OCI-LY3 (cell line): Measurements from ENCODE around the gene LSM5.
"Not testable (repeated sequence)": the region's sequence is repeated elsewhere in the genome, so short reads cannot be mapped to it uniquely, and the experiment has no call there.

Experiments used
- H2AFZ ChIP-seq: fragments of 200-600, 300-600 bp; shearing (Covaris generic); 2 replicates; pipeline ENCODE4 v1.6.0; 2014; ENCODE audit warnings: antibody characterized with exemption, low read depth, low read length
- H3K27ac ChIP-seq: fragments of 200-600, 300-600 bp; sonication (generic); 2 replicates; pipeline ENCODE4 v1.5.1; 2014; ENCODE audit warnings: mild to moderate bottlenecking, low read length, moderate library complexity, mixed read lengths
- H3K27me3 ChIP-seq: fragments of 200-600, 300-600 bp; sonication (generic); 2 replicates; pipeline ENCODE4 v1.6.1; 2014; ENCODE audit warnings: low read depth, low read length, mixed read lengths
- H3K36me3 ChIP-seq: fragments of 200-600, 300-600 bp; sonication (generic); replicated peaks from 2 replicates; pipeline ENCODE3; 2014; ENCODE audit warnings: low read depth, low read length, mixed read lengths
- H3K4me1 ChIP-seq: fragments of 300-600, 200-600 bp; sonication (generic); 2 replicates; pipeline ENCODE4 v1.6.1; 2014; ENCODE audit warnings: low read length, mixed read lengths
- H3K4me2 ChIP-seq: fragments of 200-600, 300-600 bp; sonication (generic); 2 replicates; pipeline ENCODE4 v1.6.1; 2014; ENCODE audit warnings: low read length, mixed read lengths
- H3K4me3 ChIP-seq: fragments of 300-600, 200-600 bp; sonication (generic); 2 replicates; pipeline ENCODE4 v1.5.1; 2014; ENCODE audit warnings: antibody characterized with exemption, mild to moderate bottlenecking, low read length, moderate library complexity
- H3K79me2 ChIP-seq: fragments of 300-600, 200-600 bp; shearing (Covaris generic); 2 replicates; pipeline ENCODE4 v1.6.1; 2014; ENCODE audit warnings: mild to moderate bottlenecking, low read length, mixed read lengths
- H3K9ac ChIP-seq: fragments of 300-600, 200-600 bp; shearing (Covaris generic); 2 replicates; pipeline ENCODE4 v1.6.0; 2014; ENCODE audit warnings: mild to moderate bottlenecking, low read length, moderate library complexity
- H3K9me3 ChIP-seq: fragments of 200-600, 300-600 bp; shearing (Covaris generic); 2 replicates; pipeline ENCODE4 v1.6.1; 2014; ENCODE audit warnings: low read length, mixed read lengths; ENCODE audit not compliant: insufficient read depth
- H4K20me1 ChIP-seq: fragments of 200-600, 300-600 bp; sonication (generic); 2 replicates; pipeline ENCODE4 v1.6.1; 2016; ENCODE audit warnings: low read length, mixed read lengths; ENCODE audit not compliant: insufficient read depth
- EZH2phosphoT487 ChIP-seq: fragments of 200-600 bp; shearing (Covaris generic); IDR thresholded peaks from 2 replicates; pipeline ENCODE4 v1.6.1; 2018; ENCODE audit warnings: antibody characterized with exemption, mixed run types, low read depth
- TF ChIP-seq, protein P1 (sequence below): fragments of 200-600, 300-600 bp; sonication (generic); IDR thresholded peaks from 2 replicates; pipeline ENCODE4 v1.5.1; 2014; ENCODE audit warnings: antibody characterized with exemption, low read length, low read depth

Gene LSM5

DNA sequence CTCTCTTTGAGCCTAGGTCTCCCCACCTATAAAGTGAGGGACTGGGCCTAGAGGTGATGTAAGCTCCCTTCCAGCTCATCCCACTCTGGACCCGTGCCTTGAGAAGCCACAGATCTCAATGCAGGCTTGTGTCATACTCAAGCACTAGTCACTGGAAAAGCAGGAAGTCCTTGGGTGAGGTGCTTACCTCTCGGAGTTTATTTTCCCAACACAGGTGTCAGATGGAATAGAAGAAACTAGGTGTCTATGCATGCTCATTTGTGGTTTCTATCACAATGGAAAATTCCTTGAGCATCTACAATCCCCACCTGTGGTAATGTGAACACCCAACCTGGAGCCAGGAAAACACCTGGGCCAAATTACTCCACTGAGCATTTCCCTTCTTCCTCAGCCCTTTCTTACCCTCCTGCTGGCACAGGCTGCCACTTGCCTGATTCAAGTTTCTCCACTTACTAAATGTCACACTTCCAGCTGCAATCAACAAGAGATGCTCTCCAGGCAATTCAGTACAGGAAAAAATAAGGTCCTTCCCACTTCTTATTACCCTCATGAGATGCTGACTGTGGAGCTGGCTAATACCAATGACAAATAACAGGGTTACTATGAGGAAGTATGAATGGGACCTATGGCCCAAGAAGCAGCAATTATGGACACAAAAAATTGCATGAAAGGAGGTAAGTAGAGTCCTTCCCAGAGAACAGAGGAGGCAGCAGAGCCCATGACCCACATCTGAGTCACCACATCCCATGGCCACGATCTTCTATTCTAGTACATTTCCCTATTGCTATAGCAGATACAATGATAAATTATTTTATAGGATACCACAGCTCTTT is 13.1 kb downstream of the LSM5 start:
- no peaks in the 10 kb centered on the region for H4K20me1 ChIP-seq
- no peaks in the 10 kb centered on the region for H3K27me3 ChIP-seq
- H3K27ac ChIP-seq, result no peak overlapping the region
- no peaks in the 10 kb centered on the region for H3K9me3 ChIP-seq
- no peak overlapping the region for H2AFZ ChIP-seq
- no peaks in the 10 kb centered on the region for H3K36me3 ChIP-seq
- no peak for TF ChIP-seq EZH2phosphoT487
- TF ChIP-seq, protein P1, sequence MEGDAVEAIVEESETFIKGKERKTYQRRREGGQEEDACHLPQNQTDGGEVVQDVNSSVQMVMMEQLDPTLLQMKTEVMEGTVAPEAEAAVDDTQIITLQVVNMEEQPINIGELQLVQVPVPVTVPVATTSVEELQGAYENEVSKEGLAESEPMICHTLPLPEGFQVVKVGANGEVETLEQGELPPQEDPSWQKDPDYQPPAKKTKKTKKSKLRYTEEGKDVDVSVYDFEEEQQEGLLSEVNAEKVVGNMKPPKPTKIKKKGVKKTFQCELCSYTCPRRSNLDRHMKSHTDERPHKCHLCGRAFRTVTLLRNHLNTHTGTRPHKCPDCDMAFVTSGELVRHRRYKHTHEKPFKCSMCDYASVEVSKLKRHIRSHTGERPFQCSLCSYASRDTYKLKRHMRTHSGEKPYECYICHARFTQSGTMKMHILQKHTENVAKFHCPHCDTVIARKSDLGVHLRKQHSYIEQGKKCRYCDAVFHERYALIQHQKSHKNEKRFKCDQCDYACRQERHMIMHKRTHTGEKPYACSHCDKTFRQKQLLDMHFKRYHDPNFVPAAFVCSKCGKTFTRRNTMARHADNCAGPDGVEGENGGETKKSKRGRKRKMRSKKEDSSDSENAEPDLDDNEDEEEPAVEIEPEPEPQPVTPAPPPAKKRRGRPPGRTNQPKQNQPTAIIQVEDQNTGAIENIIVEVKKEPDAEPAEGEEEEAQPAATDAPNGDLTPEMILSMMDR, result no peak
- H3K4me1 ChIP-seq, result no peaks in the 10 kb centered on the region
- H3K4me3 ChIP-seq, result no peak overlapping the region
- no peaks in the 10 kb centered on the region for H3K79me2 ChIP-seq
- no peak overlapping the region for H3K9ac ChIP-seq
- H3K4me2 ChIP-seq, result no peak overlapping the region

DNA sequence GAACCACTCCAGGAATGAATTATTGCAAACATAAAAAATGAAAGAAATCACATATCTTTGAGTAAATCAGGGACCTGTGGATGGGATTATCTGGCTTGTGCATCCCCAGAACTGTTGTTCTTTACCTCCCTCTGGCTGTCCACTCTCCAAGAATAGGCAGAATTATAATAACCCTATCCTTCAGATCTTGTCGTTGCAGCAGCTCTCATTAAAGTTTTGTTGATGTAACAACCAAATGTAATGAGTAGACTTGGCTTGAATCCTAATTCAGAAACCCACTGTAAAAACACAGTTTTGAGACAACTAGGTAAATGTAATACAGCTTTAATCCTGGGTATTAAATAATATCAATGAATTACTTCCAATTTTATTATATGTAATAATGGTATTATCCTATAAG is 16.2 kb downstream of the LSM5 start:
- Histone ChIP-seq H4K20me1 (no peaks in the 10 kb centered on the region), H3K9ac (no peak overlapping the region), H2AFZ (no peak overlapping the region), H3K4me2 (no peak overlapping the region), H3K9me3 (no peaks in the 10 kb centered on the region), H3K36me3 (no peaks in the 10 kb centered on the region), H3K27ac (no peak overlapping the region), H3K79me2 (no peaks in the 10 kb centered on the region), H3K27me3 (no peaks in the 10 kb centered on the region), H3K4me1 (no peaks in the 10 kb centered on the region), H3K4me3 (no peak overlapping the region)
- TF ChIP-seq EZH2phosphoT487, result no peak
- TF ChIP-seq, protein P1, result no peak

DNA sequence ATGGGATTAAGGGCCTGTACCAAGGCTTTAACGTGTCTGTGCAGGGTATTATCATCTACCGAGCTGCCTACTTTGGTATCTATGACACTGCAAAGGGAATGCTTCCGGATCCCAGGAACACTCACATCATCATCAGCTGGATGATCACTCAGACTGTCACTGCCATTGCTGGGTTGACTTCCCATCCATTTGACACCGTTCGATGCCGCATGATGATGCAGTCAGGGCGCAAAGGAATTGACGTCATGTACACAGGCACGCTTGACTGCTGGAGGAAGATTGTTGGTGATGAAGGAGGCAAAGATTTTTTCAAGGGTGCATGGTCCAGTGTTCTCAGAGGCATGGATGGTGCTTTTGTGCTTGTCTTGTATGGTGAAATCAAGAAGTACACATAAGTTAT is 18.2 kb downstream of the LSM5 start:
- H3K79me2 ChIP-seq, result no peaks in the 10 kb centered on the region
- H3K4me2 ChIP-seq, result no peak overlapping the region
- H3K36me3 ChIP-seq, result no peaks in the 10 kb centered on the region
- H4K20me1 ChIP-seq, result no peaks in the 10 kb centered on the region
- H3K4me3 ChIP-seq, result no peak overlapping the region
- TF ChIP-seq EZH2phosphoT487, result no peak
- TF ChIP-seq, protein P1, result no peak
- H3K9me3 ChIP-seq, result no peaks in the 10 kb centered on the region
- no peaks in the 10 kb centered on the region for H3K27me3 ChIP-seq
- no peak overlapping the region for H2AFZ ChIP-seq
- H3K27ac ChIP-seq, result no peak overlapping the region
- no peak overlapping the region for H3K9ac ChIP-seq
- no peaks in the 10 kb centered on the region for H3K4me1 ChIP-seq

DNA sequence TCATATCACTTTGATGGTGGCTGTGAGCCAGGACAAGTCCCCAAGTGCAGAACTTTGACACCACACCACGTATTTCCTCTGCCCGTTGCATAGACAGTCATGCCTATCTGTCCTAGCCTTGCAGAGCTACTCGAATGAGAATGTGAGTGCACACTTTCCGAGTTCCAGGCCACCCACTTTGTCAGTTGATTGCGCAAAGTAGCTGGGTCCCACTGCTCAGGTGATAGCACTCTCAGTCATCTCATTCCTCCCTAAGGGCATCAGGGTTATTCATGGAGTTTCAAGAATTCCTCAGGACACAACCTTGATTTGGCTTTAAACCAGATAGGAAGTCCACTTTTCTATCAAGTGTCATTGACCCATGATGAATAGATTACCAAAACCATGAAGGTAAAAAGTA is 19.3 kb downstream of the LSM5 start:
- no peaks in the 10 kb centered on the region for H3K36me3 ChIP-seq
- H3K79me2 ChIP-seq, result no peaks in the 10 kb centered on the region
- H3K4me1 ChIP-seq, result no peaks in the 10 kb centered on the region
- no peaks in the 10 kb centered on the region for H3K9me3 ChIP-seq
- H3K9ac ChIP-seq, result no peak overlapping the region
- no peak for TF ChIP-seq EZH2phosphoT487
- H2AFZ ChIP-seq, result no peak overlapping the region
- no peaks in the 10 kb centered on the region for H4K20me1 ChIP-seq
- no peak overlapping the region for H3K4me2 ChIP-seq
- no peak overlapping the region for H3K4me3 ChIP-seq
- H3K27ac ChIP-seq, result no peak overlapping the region
- no peaks in the 10 kb centered on the region for H3K27me3 ChIP-seq

DNA sequence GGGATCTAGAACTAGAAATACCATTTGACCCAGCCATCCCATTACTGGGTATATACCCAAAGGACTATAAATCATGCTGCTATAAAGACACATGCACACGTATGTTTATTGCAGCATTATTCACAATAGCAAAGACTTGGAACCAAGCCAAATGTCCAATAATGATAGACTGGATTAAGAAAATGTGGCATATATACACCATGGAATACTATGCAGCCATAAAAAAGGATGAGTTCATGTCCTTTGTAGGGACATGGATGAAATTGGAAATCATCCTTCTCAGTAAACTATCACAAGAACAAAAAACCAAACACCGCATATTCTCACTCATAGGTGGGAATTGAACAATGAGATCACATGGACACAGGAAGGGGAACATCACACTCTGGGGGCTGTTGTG is 20.2 kb downstream of the LSM5 start:
- H3K36me3 ChIP-seq, H4K20me1 ChIP-seq, H3K9ac ChIP-seq, H3K27ac ChIP-seq, H3K27me3 ChIP-seq, H3K79me2 ChIP-seq, H2AFZ ChIP-seq, H3K4me3 ChIP-seq, H3K9me3 ChIP-seq, H3K4me2 ChIP-seq, H3K4me1 ChIP-seq: not testable (repeated sequence)

DNA sequence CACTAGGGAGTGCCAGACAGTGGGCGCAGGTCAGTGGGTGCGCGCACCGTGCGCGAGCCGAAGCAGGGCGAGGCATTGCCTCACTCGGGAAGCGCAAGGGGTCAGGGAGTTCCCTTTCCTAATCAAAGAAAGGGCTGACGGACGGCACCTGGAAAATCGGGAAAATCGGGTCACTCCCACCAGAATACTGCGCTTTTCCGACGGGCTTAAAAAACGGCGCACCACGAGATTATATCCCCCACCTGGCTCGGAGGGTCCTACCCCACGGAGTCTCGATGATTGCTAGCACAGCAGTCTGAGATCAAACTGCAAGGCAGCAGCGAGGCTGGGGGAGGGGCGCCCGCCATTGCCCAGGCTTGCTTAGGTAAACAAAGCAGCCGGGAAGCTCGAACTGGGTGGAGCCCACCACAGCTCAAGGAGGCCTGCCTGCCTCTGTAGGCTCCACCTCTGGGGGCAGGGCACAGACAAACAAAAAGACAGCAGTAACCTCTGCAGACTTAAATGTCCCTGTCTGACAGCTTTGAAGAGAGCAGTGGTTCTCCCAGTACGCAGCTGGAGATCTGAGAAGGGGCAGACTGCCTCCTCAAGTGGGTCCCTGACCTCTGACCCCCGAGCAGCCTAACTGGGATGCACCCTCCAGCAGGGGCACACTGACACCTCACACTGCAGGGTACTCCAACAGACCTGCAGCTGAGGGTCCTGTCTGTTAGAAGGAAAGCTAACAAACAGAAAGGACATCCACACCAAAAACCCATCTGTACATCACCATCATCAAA is 25.4 kb downstream of the LSM5 start:
- H3K27ac ChIP-seq, result not testable (repeated sequence)

More for the DNA sequence above, 25.4 kb downstream of the LSM5 start:
- not testable (repeated sequence) for H3K9me3 ChIP-seq, H3K4me1 ChIP-seq, H3K9ac ChIP-seq, H3K79me2 ChIP-seq, H3K27me3 ChIP-seq, H3K4me2 ChIP-seq, H4K20me1 ChIP-seq, H2AFZ ChIP-seq, H3K36me3 ChIP-seq
- H3K4me3 ChIP-seq, result peak overlapping the region; percentile 47; the same call in 1 of the 2 replicates
